Stimulated activated CD4-positive, alpha-beta T cell treated with anti-CD3 and anti-CD28 coated beads, TNF-alpha, amount 100 ng/mL, for 48 hours (primary cell): ENCODE measurements around the gene MAN2A2.

Experiments
- DNase-seq, 3 donors: peaks; one replicate each; pipeline ENCODE4 v3.0.0-alpha.2; 2020; ENCODE audit warnings: low read depth in 3 of 3

MAN2A2 gene

DNA sequence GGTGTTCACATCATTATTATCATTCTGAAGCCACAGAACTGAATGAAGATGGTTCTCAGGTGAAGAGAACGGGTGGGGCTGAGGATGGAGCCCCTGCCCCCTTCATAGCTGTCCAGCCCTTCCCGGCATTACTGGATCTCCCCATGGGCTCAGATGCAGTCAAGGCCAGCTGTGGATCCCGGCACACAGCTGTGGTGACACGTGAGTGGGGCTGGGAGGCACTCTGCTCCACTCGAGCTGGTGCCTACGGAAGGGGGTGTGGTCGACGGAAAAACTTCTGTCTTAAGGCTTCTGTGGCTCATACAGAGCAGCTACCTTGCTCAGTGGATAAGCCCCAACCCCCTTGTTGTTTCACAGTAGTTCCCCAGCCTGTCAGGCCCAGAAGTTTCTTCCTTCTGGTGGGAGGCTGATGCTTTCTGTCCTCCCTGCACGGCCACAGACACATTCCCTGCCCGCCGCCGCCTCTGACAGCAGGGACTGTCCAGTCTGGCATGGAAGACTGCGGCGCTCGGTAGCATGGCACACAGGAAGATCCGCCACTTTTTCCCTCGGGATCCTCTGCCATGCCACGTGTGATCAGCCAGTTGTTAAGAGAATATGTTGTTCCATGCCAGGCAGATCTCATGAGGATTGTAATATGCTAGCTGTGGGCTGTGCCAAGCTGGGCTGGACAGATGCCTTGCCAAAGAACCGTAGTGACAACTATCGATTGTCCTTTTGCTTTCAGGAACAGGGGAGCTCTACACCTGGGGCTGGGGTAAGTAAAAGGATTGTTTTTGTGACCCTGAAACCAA is 57.4 kb downstream of the MAN2A2 start:
- no peak for DNase-seq

GRCh38 chr15:90962021-90962420 is 58.9 kb downstream of the MAN2A2 start:
- no peak for DNase-seq

- DNase-seq: no peak
Measured at GRCh38 chr15:90966262-90966661, 63.2 kb downstream of the MAN2A2 start.

- DNase-seq: no peak
Measured at GRCh38 chr15:90967206-90967605, 64.1 kb downstream of the MAN2A2 start.

- no peak for DNase-seq
Measured at GRCh38 chr15:90968434-90968833, 65.3 kb downstream of the MAN2A2 start.

DNA sequence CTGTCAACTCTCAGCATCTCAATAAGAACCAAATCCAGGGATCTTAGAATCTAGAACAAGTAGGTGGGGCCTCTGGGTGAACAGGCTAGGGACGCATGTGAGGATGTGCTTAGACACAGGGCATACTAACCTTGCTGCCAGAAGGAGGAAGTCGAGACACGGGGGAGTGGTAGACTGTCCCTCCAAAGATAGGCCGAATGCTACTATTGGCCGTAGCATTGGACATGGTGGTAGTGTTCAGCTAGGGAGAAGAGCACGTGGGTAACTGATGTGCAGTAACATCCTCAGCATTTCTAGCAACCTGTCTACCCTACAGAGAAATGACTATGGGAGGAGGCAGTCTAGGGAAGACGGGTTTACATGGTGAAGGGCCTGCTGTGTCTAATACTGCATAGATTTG is 67.2 kb downstream of the MAN2A2 start:
- no peak for DNase-seq

DNA sequence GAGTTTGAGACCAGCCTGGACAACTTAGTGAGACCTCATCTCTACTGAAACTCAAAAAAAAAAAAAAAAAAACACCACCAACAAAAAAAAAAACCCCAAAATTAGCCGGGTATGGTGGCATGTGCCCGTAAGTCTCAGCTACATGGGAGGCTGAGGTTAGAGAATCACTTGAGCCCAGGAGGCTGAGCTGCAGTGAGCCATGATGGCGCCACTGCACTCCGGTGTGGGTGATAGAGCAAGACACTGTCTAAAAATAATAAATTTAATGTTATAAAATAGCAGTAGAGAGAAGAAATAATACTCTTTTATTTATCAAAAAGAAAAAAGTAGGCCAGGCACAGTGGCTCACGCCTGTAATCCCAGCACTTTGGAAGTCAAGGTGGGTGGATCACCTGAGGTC is 69.0 kb downstream of the MAN2A2 start:
- no peak for DNase-seq
